Upper lobe of left lung (tissue), 6 donors: ENCODE results near the gene TRIM44. TPM values are rescaled to one million over a fixed set of nuclear protein-coding genes. Genes with fewer than 3 reads are reported as not detected.

Experiments
- ATAC-seq, 2 donors: fragments of 200-7000 bp; cut with Tn5 transposase; one replicate each; pipeline ENCODE4 v1.9.1; 2022; ENCODE audit warnings: mild to moderate bottlenecking in 2 of 2, moderate library complexity in 2 of 2; ENCODE audit not compliant: low FRiP score in 2 of 2
- DNase-seq, 2 donors: peaks; one replicate each; pipeline ENCODE4 v3.0.0-alpha.2; 2019 to 2020
- H3K27ac ChIP-seq, 4 donors: fragments of 200-600 bp; sonication (generic); one replicate each; pipeline ENCODE4 v1.5.1; 2016 to 2019
- H3K27me3 ChIP-seq, 4 donors: fragments of 200-600 bp; sonication (generic); one replicate each; pipeline ENCODE4 v1.5.1; 2017 to 2019
- H3K36me3 ChIP-seq, 4 donors: fragments of 200-600 bp; sonication (generic); one replicate each; pipeline ENCODE4 v1.5.1; 2016 to 2019
- H3K4me1 ChIP-seq, 4 donors: fragments of 200-600 bp; sonication (generic); one replicate each; pipeline ENCODE4 v1.5.1; 2018 to 2019
- H3K4me3 ChIP-seq, 4 donors: fragments of 200-600 bp; sonication (generic); one replicate each; pipeline ENCODE4 v1.5.1; 2017 to 2019; ENCODE audit warnings: mild to moderate bottlenecking in 2 of 4, moderate library complexity in 1 of 4
- H3K9me3 ChIP-seq, 4 donors: fragments of 200-600 bp; sonication (generic); one replicate each; pipeline ENCODE4 v1.5.1; 2018 to 2019
- EP300 ChIP-seq, 4 donors: sonication (generic); formaldehyde crosslinking; IDR thresholded peaks; one replicate each; pipeline ENCODE4 v1.5.1; 2017; ENCODE audit warnings: antibody characterized with exemption in 4 of 4, control low read depth in 2 of 4
- POLR2A ChIP-seq, 4 donors: fragments of 450-650 bp; IDR thresholded peaks; one replicate each; pipeline ENCODE4 v1.5.1; 2016 to 2017; ENCODE audit warnings: antibody characterized with exemption in 4 of 4, mild to moderate bottlenecking in 2 of 4
- POLR2AphosphoS5 ChIP-seq, 2 donors: sonication (generic); formaldehyde crosslinking; IDR thresholded peaks; one replicate each; pipeline ENCODE4 v1.5.1; 2017; ENCODE audit warnings: antibody characterized with exemption in 2 of 2
- WGBS, 2 donors: methylation state at CpG; one replicate each; pipeline ENCODE4 v1.1.5; 2017 to 2018; 5-methylcytosine and 5-hydroxymethylcytosine counted together
- total RNA-seq, 6 donors: library from RNA; depleted of rRNA in 4 of 6; stranded (reverse); fragments of >200 nt in 4 of 6; gene quantifications; one replicate each; pipeline versions ENCODE4 v1.1.0 to v1.2.1, GENCODE V29; 2016 to 2021
- TF ChIP-seq, protein P1 (sequence below), 6 experiments: fragments of 450-650 bp in 4 of 6; fragments of 200-600 bp in 2 of 6; sonication (generic) in 2 of 6; IDR thresholded peaks; one replicate each; pipeline ENCODE4 v1.5.1; 2016 to 2019; ENCODE audit warnings: antibody characterized with exemption in 6 of 6
- donor health status: DM: no; HTN: no; CAD: no; lungs with moderate emphysema.
- donor health status: DM: no; HTN: yes; CAD: no; lungs with severe emphysema.

TRIM44 gene
- total RNA-seq, 6 donors from 2014 or later, result 48.9 to 133 (median 64.0) TPM

DNA sequence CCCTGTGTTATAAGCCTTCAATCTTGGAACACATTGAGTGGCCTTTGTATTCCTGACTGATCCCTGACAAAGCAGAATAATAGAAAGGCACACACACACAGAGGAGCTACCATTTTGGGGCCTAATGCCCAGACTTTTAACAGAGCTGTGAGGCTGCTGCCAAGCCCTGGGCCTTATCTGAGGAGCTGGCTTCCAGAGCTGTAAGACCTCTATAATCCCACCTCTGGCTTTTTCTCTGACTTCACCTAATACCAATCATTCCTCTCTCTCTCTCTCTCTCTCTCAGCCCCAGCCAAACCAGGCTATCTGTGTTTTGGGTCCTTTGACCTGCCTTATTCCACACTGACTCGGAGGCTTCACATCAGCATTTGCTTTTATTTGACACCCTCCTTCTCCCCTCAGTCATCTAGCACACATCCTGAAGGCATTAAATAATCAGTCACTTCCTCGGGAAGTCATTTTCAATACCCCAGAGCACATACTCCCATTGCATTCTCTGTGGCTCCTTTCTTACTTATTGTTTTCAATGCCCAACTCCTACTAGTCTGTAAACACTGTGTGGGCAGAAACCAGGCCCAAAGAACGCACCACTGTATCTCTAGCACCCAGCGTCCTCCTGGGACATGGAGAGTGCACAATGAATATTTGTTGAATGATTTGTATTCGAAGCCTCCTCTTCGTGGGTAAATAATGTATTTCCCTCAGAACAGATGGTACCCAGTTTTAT lies 21.2 kb upstream of the TRIM44 start:
- no peaks in the 10 kb centered on the region for H3K9me3 ChIP-seq
- no peak for TF ChIP-seq EP300 (IDR thresholded peaks at IDR 0.05)
- TF ChIP-seq, protein P1, sequence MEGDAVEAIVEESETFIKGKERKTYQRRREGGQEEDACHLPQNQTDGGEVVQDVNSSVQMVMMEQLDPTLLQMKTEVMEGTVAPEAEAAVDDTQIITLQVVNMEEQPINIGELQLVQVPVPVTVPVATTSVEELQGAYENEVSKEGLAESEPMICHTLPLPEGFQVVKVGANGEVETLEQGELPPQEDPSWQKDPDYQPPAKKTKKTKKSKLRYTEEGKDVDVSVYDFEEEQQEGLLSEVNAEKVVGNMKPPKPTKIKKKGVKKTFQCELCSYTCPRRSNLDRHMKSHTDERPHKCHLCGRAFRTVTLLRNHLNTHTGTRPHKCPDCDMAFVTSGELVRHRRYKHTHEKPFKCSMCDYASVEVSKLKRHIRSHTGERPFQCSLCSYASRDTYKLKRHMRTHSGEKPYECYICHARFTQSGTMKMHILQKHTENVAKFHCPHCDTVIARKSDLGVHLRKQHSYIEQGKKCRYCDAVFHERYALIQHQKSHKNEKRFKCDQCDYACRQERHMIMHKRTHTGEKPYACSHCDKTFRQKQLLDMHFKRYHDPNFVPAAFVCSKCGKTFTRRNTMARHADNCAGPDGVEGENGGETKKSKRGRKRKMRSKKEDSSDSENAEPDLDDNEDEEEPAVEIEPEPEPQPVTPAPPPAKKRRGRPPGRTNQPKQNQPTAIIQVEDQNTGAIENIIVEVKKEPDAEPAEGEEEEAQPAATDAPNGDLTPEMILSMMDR (IDR thresholded peaks at IDR 0.05), result no peak
- TF ChIP-seq POLR2A (IDR thresholded peaks at IDR 0.05), result no peak
- no peak for TF ChIP-seq POLR2AphosphoS5 (IDR thresholded peaks at IDR 0.05)

DNA sequence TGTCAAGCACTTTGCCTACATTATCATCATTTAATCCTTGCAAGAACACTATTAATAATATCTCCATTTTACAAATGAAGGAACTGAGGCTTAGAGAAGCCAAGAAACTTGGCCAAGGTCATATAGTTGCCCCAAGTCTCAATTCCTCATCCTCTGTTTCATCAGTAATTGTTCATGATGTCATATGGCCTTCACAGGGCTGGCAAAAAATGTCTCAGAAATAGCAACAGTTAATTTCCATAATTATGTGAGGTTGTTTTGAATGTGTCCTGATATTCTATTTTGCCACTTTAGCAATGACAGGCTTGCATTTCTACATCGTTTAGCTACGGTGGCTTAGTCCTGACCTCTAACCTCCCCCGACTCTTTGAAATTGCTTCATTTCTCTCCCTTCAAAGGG lies 20.6 kb upstream of the TRIM44 start:
- Histone ChIP-seq H3K27ac (no peak overlapping the region), H3K4me1 (peaks cover 0 to 8% (median 0%) of the 10 kb centered on the region in 4 donors), H3K36me3 (no peaks in the 10 kb centered on the region), H3K27me3 (no peaks in the 10 kb centered on the region), H3K9me3 (no peaks in the 10 kb centered on the region), H3K4me3 (no peak overlapping the region)
- no peak for ATAC-seq
- TF ChIP-seq, protein P1 (IDR thresholded peaks at IDR 0.05), result no peak
- no peak for TF ChIP-seq POLR2AphosphoS5 (IDR thresholded peaks at IDR 0.05)
- WGBS, 2 donors, result 90 to 92% methylated on average over 3 of the region's 3 CpGs
- DNase-seq, result no peak

More for the DNA sequence above, 21.2 kb upstream of the TRIM44 start:
- no peaks in the 10 kb centered on the region for H3K36me3 ChIP-seq
- ATAC-seq (no peak), DNase-seq (no peak)
- H3K4me1 ChIP-seq, result peaks cover 0 to 8% (median 0%) of the 10 kb centered on the region in 4 donors
- WGBS, 2 donors, result 67 to 73% methylated on average over 6 of the region's 6 CpGs
- H3K4me3 ChIP-seq, result no peak overlapping the region
- peak overlapping the region in 1 of 4 donors; percentile 5 for H3K27ac ChIP-seq
- no peaks in the 10 kb centered on the region for H3K27me3 ChIP-seq

DNA sequence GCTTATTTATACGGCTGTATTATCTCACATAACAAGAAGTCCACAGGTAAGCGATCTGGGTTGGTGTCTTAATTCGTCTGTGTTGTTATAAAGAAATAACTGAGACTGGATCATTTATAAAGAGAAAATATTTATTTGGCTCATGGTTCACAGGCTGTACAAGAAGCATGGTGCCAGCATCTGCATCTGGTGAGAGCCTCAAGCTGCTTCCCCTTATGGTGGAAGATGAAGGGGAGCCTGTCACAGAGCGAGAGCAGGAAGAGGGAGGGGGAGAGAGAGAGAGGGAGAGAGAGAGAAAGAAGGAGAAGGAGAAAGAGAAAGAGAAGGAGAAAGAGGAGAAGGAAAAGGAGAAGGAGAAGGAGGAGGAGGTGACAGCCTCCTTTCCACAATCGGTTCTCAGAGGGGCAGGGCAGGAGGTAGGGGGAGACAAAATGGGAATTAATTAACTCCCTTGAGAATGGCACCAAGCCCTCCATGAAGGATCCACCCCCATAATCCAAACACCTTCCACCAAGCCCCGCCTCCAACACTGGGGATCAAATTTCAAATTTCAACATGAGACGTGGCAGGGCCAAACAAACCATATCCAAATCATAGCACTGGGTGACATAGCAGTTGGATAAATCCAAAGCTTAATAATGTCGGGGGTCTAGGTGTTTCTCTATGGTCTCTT lies 15.0 kb upstream of the TRIM44 start:
- Histone ChIP-seq H3K9me3 (no peaks in the 10 kb centered on the region), H3K4me3 (no peak overlapping the region), H3K4me1 (no peaks in the 10 kb centered on the region), H3K27ac (no peak overlapping the region), H3K27me3 (no peaks in the 10 kb centered on the region), H3K36me3 (no peaks in the 10 kb centered on the region)
- 77 to 78% methylated on average over 8 of the region's 8 CpGs for whole genome bisulfite sequencing, 2 donors
- TF ChIP-seq, protein P1 (IDR thresholded peaks at IDR 0.05), result no peak
- TF ChIP-seq POLR2AphosphoS5 (IDR thresholded peaks at IDR 0.05), result no peak
- no peak for TF ChIP-seq EP300 (IDR thresholded peaks at IDR 0.05)
- TF ChIP-seq POLR2A (IDR thresholded peaks at IDR 0.05), result no peak
- DNase-seq (no peak), ATAC-seq (no peak)

DNA sequence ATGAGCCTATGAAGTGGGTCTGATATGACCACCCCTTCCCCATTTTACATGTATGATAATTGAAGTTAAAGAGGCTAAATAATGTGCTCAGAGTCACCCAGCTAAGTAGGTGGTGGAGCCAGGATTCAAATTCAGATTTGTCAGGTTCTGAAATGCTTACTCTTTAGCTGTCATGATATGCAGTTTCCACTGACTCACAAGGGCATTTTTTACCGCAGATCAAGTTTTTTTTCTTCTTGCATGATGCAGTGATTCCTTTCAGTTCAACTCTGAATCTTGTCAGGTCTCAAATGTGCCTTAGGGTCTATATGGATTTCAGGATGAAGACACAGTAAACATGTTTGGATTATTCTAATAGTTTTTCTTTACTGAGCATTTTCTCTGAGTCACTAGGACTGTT lies 12.6 kb upstream of the TRIM44 start:
- no peak for DNase-seq
- no peak overlapping the region for H3K27ac ChIP-seq
- TF ChIP-seq, protein P1 (IDR thresholded peaks at IDR 0.05), result no peak
- TF ChIP-seq EP300 (IDR thresholded peaks at IDR 0.05), result no peak
- no peak for TF ChIP-seq POLR2AphosphoS5 (IDR thresholded peaks at IDR 0.05)
- TF ChIP-seq POLR2A (IDR thresholded peaks at IDR 0.05), result no peak
- H3K36me3 ChIP-seq, result no peaks in the 10 kb centered on the region
- H3K27me3 ChIP-seq, result no peaks in the 10 kb centered on the region
- 15 to 74% methylated on average over 1 of the region's 1 CpG for WGBS, 2 donors
- H3K4me3 ChIP-seq, result no peak overlapping the region
- no peaks in the 10 kb centered on the region for H3K4me1 ChIP-seq
- H3K9me3 ChIP-seq, result no peaks in the 10 kb centered on the region
- ATAC-seq, result no peak
